ENCODE data around the gene AKNAD1.
"Not testable (repeated sequence)": the region's sequence is repeated elsewhere in the genome, so short reads cannot be mapped to it uniquely, and the experiment has no call there.

DNA sequence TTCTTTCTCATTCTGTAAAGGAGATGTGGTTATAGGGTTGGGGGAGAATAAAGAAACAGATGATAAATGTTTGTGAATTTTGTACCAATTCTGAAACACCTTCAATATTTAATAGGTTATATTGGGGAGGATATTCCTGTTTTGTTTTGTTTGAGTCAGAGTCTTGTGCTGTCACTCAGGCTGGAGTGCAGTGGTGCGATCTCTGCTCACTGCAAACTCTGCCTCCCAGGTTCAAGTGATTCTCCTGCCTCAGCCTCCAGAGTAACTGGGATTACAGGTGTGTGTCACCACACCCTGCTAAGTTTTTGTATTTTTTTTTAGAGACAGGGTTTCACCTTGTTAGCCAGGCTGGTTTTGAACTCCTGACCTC lies 75.3 kb downstream of the AKNAD1 start:
- TF ChIP-seq, protein P1, sequence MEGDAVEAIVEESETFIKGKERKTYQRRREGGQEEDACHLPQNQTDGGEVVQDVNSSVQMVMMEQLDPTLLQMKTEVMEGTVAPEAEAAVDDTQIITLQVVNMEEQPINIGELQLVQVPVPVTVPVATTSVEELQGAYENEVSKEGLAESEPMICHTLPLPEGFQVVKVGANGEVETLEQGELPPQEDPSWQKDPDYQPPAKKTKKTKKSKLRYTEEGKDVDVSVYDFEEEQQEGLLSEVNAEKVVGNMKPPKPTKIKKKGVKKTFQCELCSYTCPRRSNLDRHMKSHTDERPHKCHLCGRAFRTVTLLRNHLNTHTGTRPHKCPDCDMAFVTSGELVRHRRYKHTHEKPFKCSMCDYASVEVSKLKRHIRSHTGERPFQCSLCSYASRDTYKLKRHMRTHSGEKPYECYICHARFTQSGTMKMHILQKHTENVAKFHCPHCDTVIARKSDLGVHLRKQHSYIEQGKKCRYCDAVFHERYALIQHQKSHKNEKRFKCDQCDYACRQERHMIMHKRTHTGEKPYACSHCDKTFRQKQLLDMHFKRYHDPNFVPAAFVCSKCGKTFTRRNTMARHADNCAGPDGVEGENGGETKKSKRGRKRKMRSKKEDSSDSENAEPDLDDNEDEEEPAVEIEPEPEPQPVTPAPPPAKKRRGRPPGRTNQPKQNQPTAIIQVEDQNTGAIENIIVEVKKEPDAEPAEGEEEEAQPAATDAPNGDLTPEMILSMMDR (IDR thresholded peaks at IDR 0.05) = not testable (repeated sequence)
- TF ChIP-seq POLR2A (IDR thresholded peaks at IDR 0.05) = not testable (repeated sequence)
